Smooth muscle cell (in vitro differentiated cells): Measurements from ENCODE around the gene HAO1. TPM values are rescaled to one million over a fixed set of nuclear protein-coding genes. Genes with fewer than 3 reads are reported as not detected.

Source experiments
- DNase-seq: peaks from one replicate; lab custom pipeline; 2025; ENCODE audit not compliant: unreplicated experiment; lab: John Stamatoyannopoulos, UW
- H2AFZ ChIP-seq: fragments of 200-600 bp; sonication (generic); 2 replicates; pipeline ENCODE4 v1.6.0; 2016; ENCODE audit warnings: antibody characterized with exemption, low read depth, mild to moderate bottlenecking
- H3F3A ChIP-seq: fragments of 200-600 bp; sonication (generic); 2 replicates; pipeline ENCODE4 v1.6.0; 2017; ENCODE audit warnings: antibody characterized with exemption, low read depth
- H3K27ac ChIP-seq: fragments of 200-600 bp; sonication (generic); 2 replicates; pipeline ENCODE4 v1.5.1; 2016; ENCODE audit warnings: low read depth, mild to moderate bottlenecking
- H3K27me3 ChIP-seq: fragments of 200-600 bp; sonication (generic); 2 replicates; pipeline ENCODE4 v1.6.1; 2016; ENCODE audit warnings: low read depth, mild to moderate bottlenecking
- H3K36me3 ChIP-seq: fragments of 200-600 bp; sonication (generic); 2 replicates; pipeline ENCODE4 v1.5.1; 2016; ENCODE audit warnings: low read depth
- H3K4me1 ChIP-seq: fragments of 200-600 bp; sonication (generic); 2 replicates; pipeline ENCODE4 v1.5.1; 2016; ENCODE audit warnings: low read depth
- H3K4me2 ChIP-seq: fragments of 200-600 bp; sonication (generic); 2 replicates; pipeline ENCODE4 v1.6.0; 2016; ENCODE audit warnings: mild to moderate bottlenecking
- H3K4me3 ChIP-seq: fragments of 200-600 bp; sonication (generic); 2 replicates; pipeline ENCODE4 v1.5.1; 2016; ENCODE audit warnings: mild to moderate bottlenecking
- H3K79me2 ChIP-seq: fragments of 200-600 bp; sonication (generic); 2 replicates; pipeline ENCODE4 v1.6.0; 2016; ENCODE audit warnings: low read depth, mild to moderate bottlenecking
- H3K9ac ChIP-seq: fragments of 200-600 bp; sonication (generic); 2 replicates; pipeline ENCODE4 v1.6.0; 2016; ENCODE audit warnings: low read depth
- H3K9me3 ChIP-seq: fragments of 200-600 bp; sonication (generic); replicated peaks from 2 replicates; pipeline ENCODE4 v1.5.1; 2016; ENCODE audit warnings: low read depth
- H4K20me1 ChIP-seq: fragments of 200-600 bp; sonication (generic); 2 replicates; pipeline ENCODE4 v1.6.0; 2016; ENCODE audit warnings: low read depth
- CTCF ChIP-seq: fragments of 200-600 bp; sonication (generic); IDR thresholded peaks from 2 replicates; pipeline ENCODE4 v1.5.1; 2017; ENCODE audit warnings: borderline replicate concordance, mild to moderate bottlenecking, antibody characterized with exemption; ENCODE audit not compliant: insufficient read depth, poor library complexity, severe bottlenecking
- WGBS: methylation state at CpG from one replicate; pipeline ENCODE4 v1.1.7; 2016; ENCODE audit warnings: low lambda C conversion rate; 5-methylcytosine and 5-hydroxymethylcytosine counted together
- polyA plus RNA-seq: library from polyadenylated mRNA; unstranded; fragments of >200 nt; fragmentation: Nextera tagmentation; extraction: Ambion mirVana; gene quantifications from 2 replicates; pipeline ENCODE4 v1.2.1, GENCODE V29; 2016
- total RNA-seq: library from RNA; depleted of rRNA; stranded (reverse); fragments of >200 nt; gene quantifications from 2 replicates; pipeline ENCODE4 v1.2.3, GENCODE V29; 2014

The HAO1 gene
- total RNA-seq (not detected in 2 replicates), polyA plus RNA-seq (not detected in 2 replicates)

GRCh38 chr20:7940341-7940740 is at the start of gene HAO1:
TSS of gene HAO1 (minus strand) at chr20:7940458. CDS start at chr20:7940422, 36 bp downstream.
- no peak within 1 kb of the TSS for H2AFZ ChIP-seq
- H3K9ac ChIP-seq, result no peak within 1 kb of the TSS
- DNase-seq, result no peak
- WGBS, result 92% methylated on average over 3 of the region's 3 CpGs
- H3K27me3 ChIP-seq, result no peaks in the 10 kb centered on the region
- H3K27ac ChIP-seq, result no peak within 1 kb of the TSS
- H3K4me2 ChIP-seq, result no peak within 1 kb of the TSS
- H4K20me1 ChIP-seq, result no peaks in the 10 kb centered on the region
- H3K36me3 ChIP-seq, result no peaks in the 10 kb centered on the region
- TF ChIP-seq CTCF, result no peak
- H3K4me1 ChIP-seq, result no peaks in the 10 kb centered on the region
- no peaks in the 10 kb centered on the region for H3K79me2 ChIP-seq
- H3F3A ChIP-seq, result no peaks in the 10 kb centered on the region
- H3K9me3 ChIP-seq, result no peaks in the 10 kb centered on the region
- H3K4me3 ChIP-seq, result no peak within 1 kb of the TSS

DNA sequence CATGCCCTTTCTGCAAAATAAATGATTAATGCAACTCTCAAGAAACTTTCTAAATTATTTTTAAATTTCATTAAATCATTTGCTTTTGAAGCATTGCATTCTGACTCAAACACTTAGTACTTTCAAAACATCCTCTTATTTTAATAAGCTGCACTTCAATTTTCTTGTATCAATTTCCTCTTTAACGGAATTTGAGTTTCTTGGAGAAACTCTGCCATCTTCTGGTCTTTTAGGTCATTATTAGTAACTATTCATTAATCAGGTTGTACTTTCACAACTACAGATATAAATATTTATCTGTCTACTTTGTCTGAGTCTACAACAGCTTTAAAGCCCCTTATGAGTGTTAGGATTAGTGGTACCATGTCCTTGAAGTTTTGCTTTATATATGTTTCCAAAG is 49.1 kb upstream of the HAO1 start:
- Histone ChIP-seq H4K20me1 (no peaks in the 10 kb centered on the region), H3K27ac (no peak overlapping the region), H3K27me3 (no peaks in the 10 kb centered on the region), H3K4me1 (peaks cover under 1% of the 10 kb centered on the region), H3K36me3 (peaks cover 8% of the 10 kb centered on the region), H3F3A (no peaks in the 10 kb centered on the region), H3K4me3 (no peak overlapping the region), H3K9ac (no peak overlapping the region), H2AFZ (no peak overlapping the region), H3K79me2 (no peaks in the 10 kb centered on the region), H3K4me2 (no peak overlapping the region), H3K9me3 (no peaks in the 10 kb centered on the region)
- 93% methylated on average over 1 of the region's 1 CpG for WGBS
- no peak for TF ChIP-seq CTCF
- no peak for DNase-seq

- H3K9ac ChIP-seq, result no peak overlapping the region
- no peaks in the 10 kb centered on the region for H3F3A ChIP-seq
- H3K4me1 ChIP-seq, result peaks cover 7% of the 10 kb centered on the region
- H3K27me3 ChIP-seq, result no peaks in the 10 kb centered on the region
- no peak overlapping the region for H2AFZ ChIP-seq
- H3K36me3 ChIP-seq, result no peaks in the 10 kb centered on the region
- TF ChIP-seq CTCF, result no peak
- H3K9me3 ChIP-seq, result no peaks in the 10 kb centered on the region
- H3K4me3 ChIP-seq, result no peak overlapping the region
- H3K27ac ChIP-seq, result no peak overlapping the region
- no peaks in the 10 kb centered on the region for H3K79me2 ChIP-seq
- no peaks in the 10 kb centered on the region for H4K20me1 ChIP-seq
- DNase-seq, result no peak
- no peak overlapping the region for H3K4me2 ChIP-seq
- 91% methylated on average over 4 of the region's 4 CpGs for WGBS
Measured at GRCh38 chr20:7985916-7986315, 45.7 kb upstream of the HAO1 start.

GRCh38 chr20:7984192-7984591 is 43.9 kb upstream of the HAO1 start:
- Histone ChIP-seq H3K4me1 (peaks cover 7% of the 10 kb centered on the region), H3K4me3 (no peak overlapping the region), H3K9me3 (no peaks in the 10 kb centered on the region), H4K20me1 (no peaks in the 10 kb centered on the region), H3K9ac (no peak overlapping the region), H3F3A (no peaks in the 10 kb centered on the region), H3K27me3 (no peaks in the 10 kb centered on the region), H2AFZ (no peak overlapping the region), H3K79me2 (no peaks in the 10 kb centered on the region), H3K36me3 (no peaks in the 10 kb centered on the region), H3K27ac (no peak overlapping the region), H3K4me2 (no peak overlapping the region)
- 77% methylated on average over 2 of the region's 2 CpGs for WGBS
- TF ChIP-seq CTCF, result no peak
- DNase-seq, result no peak
